H1 (cell line): ENCODE measurements around the gene CHTF18. TPM values are rescaled to one million over a fixed set of nuclear protein-coding genes. Genes with fewer than 3 reads are reported as not detected.
"Not testable (repeated sequence)": the region's sequence is repeated elsewhere in the genome, so short reads cannot be mapped to it uniquely, and the experiment has no call there.

Source experiments
- CTCF ChIA-PET: fragments of 300-600 bp; sonication (Branson Sonifier 250); formaldehyde crosslinking; loops from one replicate; lab custom pipeline; 2021; ENCODE audit not compliant: partially characterized antibody; lab: Charles Lee
- POLR2A ChIA-PET: fragments of 300-600 bp; sonication (Branson Sonifier 250); formaldehyde crosslinking; loops from one replicate; lab custom pipeline; 2021; ENCODE audit warnings: inconsistent platforms; ENCODE audit not compliant: partially characterized antibody; lab: Charles Lee
- DNase-seq, 2 experiments: peaks; one replicate each; pipeline versions ENCODE4 v3.0.0 to v3.0.0-alpha.2; 2010 to 2022; ENCODE audit warnings: low spot score in 2 of 2, low read depth in 1 of 2, mixed read lengths in 1 of 2
- FAIRE-seq: peaks from 2 replicates; lab custom pipeline; 2011; peaks lifted over from hg19 to GRCh38; lab: Jason Lieb, UNC
- H2AFZ ChIP-seq: 2 replicates; pipeline ENCODE4 v1.8.1; 2012; ENCODE audit warnings: low read length, inconsistent platforms
- H2AK5ac ChIP-seq: 2 replicates; pipeline ENCODE4 v1.6.1; 2013; ENCODE audit warnings: low read depth, low read length
- H2BK120ac ChIP-seq: replicated peaks from 2 replicates; pipeline ENCODE3; 2013; ENCODE audit warnings: low read depth, low read length, inconsistent platforms
- H2BK12ac ChIP-seq: 2 replicates; pipeline ENCODE4 v1.6.1; 2013; ENCODE audit warnings: low read depth, low read length
- H2BK15ac ChIP-seq: 2 replicates; pipeline ENCODE4 v1.6.1; 2013; ENCODE audit warnings: low read length
- H2BK20ac ChIP-seq: 2 replicates; pipeline ENCODE4 v1.6.1; 2013; ENCODE audit warnings: low read length
- H2BK5ac ChIP-seq: 2 replicates; pipeline ENCODE4 v1.6.1; 2013; ENCODE audit warnings: low read depth, low read length
- H3K14ac ChIP-seq: 2 replicates; pipeline ENCODE4 v1.6.1; 2013; ENCODE audit warnings: inconsistent platforms; ENCODE audit not compliant: insufficient read length
- H3K18ac ChIP-seq: 2 replicates; pipeline ENCODE4 v1.6.1; 2013; ENCODE audit warnings: low read length; ENCODE audit errors: extremely low read depth
- H3K23ac ChIP-seq: 2 replicates; pipeline ENCODE4 v1.6.1; 2013; ENCODE audit warnings: inconsistent platforms; ENCODE audit not compliant: insufficient read length
- H3K23me2 ChIP-seq: 2 replicates; pipeline ENCODE4 v1.6.1; 2013; ENCODE audit warnings: low read depth, low read length
- H3K27ac ChIP-seq: 2 replicates; pipeline ENCODE4 v1.6.1; 2011; ENCODE audit warnings: low read depth, low read length, inconsistent platforms
- H3K27me3 ChIP-seq, 4 experiments: replicated peaks in 1 of 4; 1 replicate in 1 of 4; 2 replicates in 3 of 4; pipeline versions ENCODE4 v1.6.1 to v1.8.1; 2011 to 2013; ENCODE audit warnings: low read length in 3 of 4, mild to moderate bottlenecking in 3 of 4, inconsistent platforms in 2 of 4, mixed read lengths in 2 of 4, moderate library complexity in 1 of 4; ENCODE audit not compliant: control insufficient read depth in 3 of 4, insufficient read depth in 3 of 4; ENCODE audit errors: extremely low read depth in 1 of 4
- H3K36me3 ChIP-seq, 4 experiments: 2 replicates each; pipeline versions ENCODE4 v1.6.1 to v1.8.1; 2011 to 2013; ENCODE audit warnings: mild to moderate bottlenecking in 4 of 4, low read length in 3 of 4, moderate library complexity in 2 of 4, control low read depth in 1 of 4, inconsistent platforms in 1 of 4; ENCODE audit not compliant: insufficient read depth in 4 of 4, control insufficient read depth in 2 of 4
- H3K4ac ChIP-seq: replicated peaks from 2 replicates; pipeline ENCODE3; 2013; ENCODE audit warnings: low read length, low read depth, mixed read lengths, inconsistent platforms; ENCODE audit not compliant: insufficient read length
- H3K4me1 ChIP-seq, 4 experiments: replicated peaks in 1 of 4; 1 replicate in 1 of 4; 2 replicates in 3 of 4; pipeline versions ENCODE4 v1.6.1 to v1.8.1; 2011 to 2013; ENCODE audit warnings: low read length in 3 of 4, inconsistent platforms in 2 of 4, mixed read lengths in 1 of 4; ENCODE audit not compliant: insufficient read depth in 4 of 4, control insufficient read depth in 3 of 4
- H3K4me2 ChIP-seq, 2 experiments: 2 replicates each; pipeline versions ENCODE4 v1.6.1 to v1.8.1; 2011 to 2013; ENCODE audit warnings: low read depth in 2 of 2, low read length in 2 of 2, control low read depth in 1 of 2, inconsistent platforms in 1 of 2, mild to moderate bottlenecking in 1 of 2; ENCODE audit not compliant: insufficient read depth in 1 of 2
- H3K4me3 ChIP-seq, 4 experiments: fragments of 200-600, 300-600 bp in 1 of 4; sonication (generic), shearing (Covaris generic), sonication (Bioruptor Twin) in 1 of 4; 2 replicates each; pipeline versions ENCODE4 v1.5.1 to v1.8.1; 2011 to 2016; ENCODE audit warnings: low read length in 4 of 4, low read depth in 3 of 4, control low read depth in 2 of 4, inconsistent platforms in 2 of 4, mild to moderate bottlenecking in 2 of 4, mixed read lengths in 1 of 4, moderate library complexity in 1 of 4; ENCODE audit not compliant: insufficient read depth in 2 of 4; ENCODE audit errors: extremely low read depth in 1 of 4
- H3K56ac ChIP-seq: replicated peaks from 2 replicates; pipeline ENCODE3; 2013; ENCODE audit warnings: low read depth, mild to moderate bottlenecking, mixed read lengths, low read length, inconsistent platforms; ENCODE audit not compliant: insufficient read length
- H3K79me1 ChIP-seq: 2 replicates; pipeline ENCODE4 v1.6.1; 2013; ENCODE audit warnings: low read depth, low read length, control low read depth
- H3K79me2 ChIP-seq, 2 experiments: 2 replicates each; pipeline versions ENCODE4 v1.6.1 to v1.8.1; 2012 to 2013; ENCODE audit warnings: low read length in 2 of 2, mild to moderate bottlenecking in 2 of 2, inconsistent platforms in 1 of 2; ENCODE audit not compliant: insufficient read depth in 2 of 2, control insufficient read depth in 1 of 2
- H3K9ac ChIP-seq, 4 experiments: replicated peaks in 1 of 4; 1 replicate in 1 of 4; 2 replicates in 3 of 4; pipeline versions ENCODE4 v1.6.1 to v1.8.1; 2011 to 2013; ENCODE audit warnings: low read depth in 3 of 4, low read length in 3 of 4, control low read depth in 2 of 4, mild to moderate bottlenecking in 2 of 4, moderate library complexity in 2 of 4, inconsistent platforms in 1 of 4; ENCODE audit errors: extremely low read depth in 1 of 4
- H3K9me3 ChIP-seq, 2 experiments: 2 replicates each; pipeline versions ENCODE4 v1.6.1 to v1.8.1; 2012 to 2013; ENCODE audit warnings: mild to moderate bottlenecking in 2 of 2, moderate library complexity in 2 of 2, control low read depth in 1 of 2, inconsistent platforms in 1 of 2, low read depth in 1 of 2, low read length in 1 of 2, mixed read lengths in 1 of 2; ENCODE audit not compliant: insufficient read depth in 2 of 2
- H4K20me1 ChIP-seq, 2 experiments: replicated peaks in 1 of 2; 2 replicates each; pipeline versions ENCODE3 to v1.8.1; 2011 to 2013; ENCODE audit warnings: inconsistent platforms in 2 of 2, low read length in 2 of 2, mild to moderate bottlenecking in 1 of 2; ENCODE audit not compliant: insufficient read depth in 2 of 2, control insufficient read depth in 1 of 2
- H4K5ac ChIP-seq: 2 replicates; pipeline ENCODE4 v1.6.1; 2013; ENCODE audit warnings: low read length, low read depth, mixed read lengths, inconsistent platforms; ENCODE audit not compliant: insufficient read length
- H4K8ac ChIP-seq: 2 replicates; pipeline ENCODE4 v1.8.0; 2013; ENCODE audit warnings: mild to moderate bottlenecking, moderate library complexity, low read length, inconsistent platforms; ENCODE audit not compliant: insufficient read depth; ENCODE audit errors: extremely low read depth
- H4K91ac ChIP-seq: replicated peaks from 2 replicates; pipeline ENCODE3; 2013; ENCODE audit warnings: low read length, mixed read lengths, inconsistent platforms; ENCODE audit not compliant: insufficient read length
- FOSL1 ChIP-seq: IDR thresholded peaks from 2 replicates; pipeline ENCODE4 v1.6.1; 2011; ENCODE audit warnings: mild to moderate bottlenecking, low read depth, low read length, moderate library complexity; ENCODE audit not compliant: insufficient read depth
- JUND ChIP-seq: IDR thresholded peaks from 2 replicates; pipeline ENCODE4 v1.6.1; 2011; ENCODE audit warnings: mild to moderate bottlenecking, improper control_type of control experiment, low read length
- RFX5 ChIP-seq: IDR thresholded peaks from 2 replicates; pipeline ENCODE4 v1.6.1; 2011; ENCODE audit warnings: low read depth, low read length, improper control_type of control experiment, borderline replicate concordance
- WGBS, 2 experiments: shearing (Covaris generic) in 1 of 2; methylation state at CpG; one replicate each; pipeline versions ENCODE4 v1.1.6 to v1.1.7; 2013 to 2015; ENCODE audit warnings: low lambda C conversion rate in 2 of 2, mixed read lengths in 2 of 2, inconsistent platforms in 1 of 2, low coverage in 1 of 2, missing lambda C conversion rate in 1 of 2; ENCODE audit not compliant: insufficient replicate concordance in 2 of 2, insufficient coverage in 1 of 2, insufficient read length in 1 of 2; ENCODE audit errors: extremely low coverage in 1 of 2, missing lambda C conversion rate in 1 of 2; 5-methylcytosine and 5-hydroxymethylcytosine counted together
- polyA plus RNA-seq, 7 experiments: library from polyadenylated mRNA; depleted of rRNA in 3 of 7; stranded (reverse) in 5 of 7; unstranded in 2 of 7; fragments of >200 nt in 5 of 7; fragments of 200-250 nt in 2 of 7; gene quantifications; 1 replicate in 5 of 7; 2 replicates in 1 of 7; 4 replicates in 1 of 7; pipeline versions ENCODE4 v1.2.1 to v1.2.3, GENCODE V29; 2011 to 2013; ENCODE audit warnings: missing spikeins in 2 of 7, mixed read lengths in 2 of 7
- total RNA-seq: library from RNA; stranded (reverse); fragmentation: NEBNext Ultra II Directional; extraction: Animal tissue kit (Norgen Biotek cat#: 25700); gene quantifications from 2 replicates; pipeline ENCODE4 v1.2.1, GENCODE V29; 2021
- TF ChIP-seq, protein P1 (sequence below): IDR thresholded peaks from 2 replicates; pipeline ENCODE4 v1.6.1; 2011; ENCODE audit warnings: low read depth, mild to moderate bottlenecking, low read length; ENCODE audit not compliant: insufficient read depth

CHTF18 gene
- total and polyA plus RNA-seq, 2 of the 8 experiments (the other 6 are each of a cell fraction or from before 2014, with no cell fraction given), result 75.3 to 104 TPM

- TF ChIP-seq, protein P1, sequence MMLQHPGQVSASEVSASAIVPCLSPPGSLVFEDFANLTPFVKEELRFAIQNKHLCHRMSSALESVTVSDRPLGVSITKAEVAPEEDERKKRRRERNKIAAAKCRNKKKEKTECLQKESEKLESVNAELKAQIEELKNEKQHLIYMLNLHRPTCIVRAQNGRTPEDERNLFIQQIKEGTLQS, result no peak
- TF ChIP-seq RFX5 (no peak), FOSL1 (no peak), JUND (no peak)
These were observed 46.3 kb upstream of the CHTF18 start (continued) for GRCh38 chr16:741986-742629.

DNA sequence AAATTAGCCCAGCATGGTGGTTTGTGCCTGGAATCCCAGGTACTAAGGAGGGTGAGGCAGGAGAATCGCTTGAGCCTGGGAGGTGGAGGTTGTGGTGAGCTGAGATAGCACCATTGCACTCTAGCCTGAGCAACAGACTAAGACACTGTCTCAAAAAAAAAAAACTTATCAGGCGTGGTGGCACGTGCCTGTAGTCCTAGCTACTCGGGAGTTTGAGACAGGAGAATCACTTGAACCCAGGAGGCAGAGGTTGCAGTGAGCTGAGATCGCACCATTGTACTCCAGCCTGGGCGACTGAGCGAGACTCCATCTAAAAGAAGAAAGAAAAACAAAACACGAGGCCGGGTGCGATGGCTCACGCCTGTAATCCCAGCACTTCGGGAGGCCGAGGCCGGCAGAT is 45.5 kb upstream of the CHTF18 start:
- H3K14ac ChIP-seq, result not testable (repeated sequence)
- CTCF ChIA-PET, result interaction anchor here (0.6 to 35.8 kb wide), 11 partner anchors 9 to 1048 kb away, joined by 3 to 977 read pairs (median 5); partner anchors contain the start of genes ANTKMT, CCDC78, CHTF18 and FBXL16

More for the DNA sequence above, 45.5 kb upstream of the CHTF18 start:
- H4K20me1 ChIP-seq, H3K79me2 ChIP-seq, DNase-seq, H3K23me2 ChIP-seq, H3K9me3 ChIP-seq, H2AK5ac ChIP-seq, H3K4ac ChIP-seq, H3K9ac ChIP-seq, H4K5ac ChIP-seq, FAIRE-seq, H2AFZ ChIP-seq, H3K27me3 ChIP-seq, H2BK12ac ChIP-seq, H4K8ac ChIP-seq, H3K56ac ChIP-seq, H3K27ac ChIP-seq, H3K4me2 ChIP-seq, H3K36me3 ChIP-seq, H3K4me3 ChIP-seq, H4K91ac ChIP-seq, H3K18ac ChIP-seq, H3K79me1 ChIP-seq, H3K4me1 ChIP-seq, H2BK5ac ChIP-seq, H3K23ac ChIP-seq, H2BK120ac ChIP-seq, H2BK20ac ChIP-seq, H2BK15ac ChIP-seq: not testable (repeated sequence)
- 93% methylated on average over 14 of the region's 14 CpGs; no CpG with 5 or more reads in 1 of the 2 experiments for WGBS, 2 experiments
- POLR2A ChIA-PET, result interaction anchor here (0.6 to 6.3 kb wide), 5 partner anchors 13 to 1263 kb away, joined by 3 to 39 read pairs (median 5); no protein-coding TSS in a partner anchor
